ENCODE measurements around the gene CARTPT.

DNA sequence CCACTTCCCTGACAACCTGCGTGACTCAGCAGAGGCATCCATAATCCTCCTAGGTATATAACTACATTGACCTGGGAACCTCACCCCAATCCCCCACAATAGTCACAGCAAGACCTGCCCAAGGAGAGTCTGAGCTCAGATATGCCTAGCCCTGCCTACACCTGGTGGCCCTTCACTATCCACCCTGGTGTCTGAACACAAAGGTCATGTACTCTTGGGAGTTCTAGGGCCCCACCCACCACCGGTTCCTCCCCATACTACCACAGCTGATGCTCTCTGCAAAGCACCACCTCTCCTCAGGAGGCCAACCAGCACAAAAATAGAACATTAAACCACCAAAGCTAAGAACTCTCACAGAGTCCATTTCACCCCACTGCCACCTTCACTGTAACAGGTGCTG lies 34.8 kb upstream of the CARTPT start:
- TF ChIP-seq, protein P1, sequence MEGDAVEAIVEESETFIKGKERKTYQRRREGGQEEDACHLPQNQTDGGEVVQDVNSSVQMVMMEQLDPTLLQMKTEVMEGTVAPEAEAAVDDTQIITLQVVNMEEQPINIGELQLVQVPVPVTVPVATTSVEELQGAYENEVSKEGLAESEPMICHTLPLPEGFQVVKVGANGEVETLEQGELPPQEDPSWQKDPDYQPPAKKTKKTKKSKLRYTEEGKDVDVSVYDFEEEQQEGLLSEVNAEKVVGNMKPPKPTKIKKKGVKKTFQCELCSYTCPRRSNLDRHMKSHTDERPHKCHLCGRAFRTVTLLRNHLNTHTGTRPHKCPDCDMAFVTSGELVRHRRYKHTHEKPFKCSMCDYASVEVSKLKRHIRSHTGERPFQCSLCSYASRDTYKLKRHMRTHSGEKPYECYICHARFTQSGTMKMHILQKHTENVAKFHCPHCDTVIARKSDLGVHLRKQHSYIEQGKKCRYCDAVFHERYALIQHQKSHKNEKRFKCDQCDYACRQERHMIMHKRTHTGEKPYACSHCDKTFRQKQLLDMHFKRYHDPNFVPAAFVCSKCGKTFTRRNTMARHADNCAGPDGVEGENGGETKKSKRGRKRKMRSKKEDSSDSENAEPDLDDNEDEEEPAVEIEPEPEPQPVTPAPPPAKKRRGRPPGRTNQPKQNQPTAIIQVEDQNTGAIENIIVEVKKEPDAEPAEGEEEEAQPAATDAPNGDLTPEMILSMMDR (conservative IDR thresholded peaks at IDR 0.05 in 1 of 2, IDR thresholded peaks at IDR 0.05 in 1 of 2; ENCODE audit: low read depth in 1 of 2, low read length in 2 of 2) = no peak
- TF ChIP-seq EZH2 (IDR thresholded peaks at IDR 0.05; ENCODE audit: low read length, missing control alignments) = no peak
